H7 (cell line): ENCODE measurements around the gene SPTB. TPM values are rescaled to one million over a fixed set of nuclear protein-coding genes. Genes with fewer than 3 reads are reported as not detected.
A peak's percentile ranks its signal among the peaks of the same experiment; 100 is the strongest.
"Not testable (repeated sequence)": the region's sequence is repeated elsewhere in the genome, so short reads cannot be mapped to it uniquely, and the experiment has no call there.

ENCODE experiments used
- DNase-seq: peaks from one replicate; pipeline ENCODE4 v3.0.0; 2012
- H3K27me3 ChIP-seq: 2 replicates; pipeline ENCODE4 v1.6.0; 2011; ENCODE audit warnings: mild to moderate bottlenecking, low read length; ENCODE audit not compliant: control insufficient read depth, insufficient read depth
- H3K36me3 ChIP-seq: replicated peaks from 2 replicates; pipeline ENCODE4 v1.5.1; 2011; ENCODE audit warnings: low read length; ENCODE audit not compliant: control insufficient read depth, insufficient read depth
- H3K4me3 ChIP-seq: 2 replicates; pipeline ENCODE4 v1.5.1; 2011; ENCODE audit warnings: low read depth, mild to moderate bottlenecking, control low read depth, low read length, moderate library complexity; ENCODE audit not compliant: insufficient read depth
- total RNA-seq: library from RNA; depleted of rRNA; stranded (reverse); fragments of >200 nt; shearing (Covaris generic); gene quantifications from 2 replicates; pipeline ENCODE4 v1.2.3, GENCODE V29; 2014

SPTB gene
- total RNA-seq, 1 experiment from 2014 or later = 0.17 TPM

- DNase-seq = no peak
- Histone ChIP-seq H3K27me3 (no peaks in the 10 kb centered on the region), H3K4me3 (no peak overlapping the region), H3K36me3 (no peaks in the 10 kb centered on the region)
These were observed 72.7 kb downstream of the SPTB start for GRCh38 chr14:64806862-64807495.

GRCh38 chr14:64806202-64806861, 73.4 kb downstream of the SPTB start:
- H3K27me3 ChIP-seq = no peaks in the 10 kb centered on the region
- no peaks in the 10 kb centered on the region for H3K36me3 ChIP-seq
- DNase-seq = no peak
- no peak overlapping the region for H3K4me3 ChIP-seq

DNA sequence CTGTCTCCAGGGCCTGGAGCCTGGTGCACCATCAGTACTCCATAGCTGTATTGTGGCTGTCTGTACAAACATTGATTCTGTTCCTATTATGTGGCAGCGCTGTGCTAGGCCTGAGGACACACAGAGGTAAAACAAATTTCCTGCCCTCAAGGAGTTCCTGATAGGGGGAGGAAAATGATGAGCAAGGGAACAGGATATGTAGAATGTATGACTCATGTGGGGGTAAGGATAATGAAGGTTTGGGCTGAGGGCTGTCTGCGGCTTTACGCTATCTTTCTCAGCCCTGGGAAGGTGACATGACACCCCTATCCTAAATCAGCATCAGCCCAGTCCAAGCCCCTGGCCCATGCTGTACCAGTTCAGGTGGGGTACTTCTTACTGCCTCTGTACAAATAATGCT, 74.1 kb downstream of the SPTB start:
- DNase-seq, H3K36me3 ChIP-seq, H3K4me3 ChIP-seq, H3K27me3 ChIP-seq: not testable (repeated sequence)

GRCh38 chr14:64804754-64805260, 74.9 kb downstream of the SPTB start:
- H3K36me3 ChIP-seq = no peaks in the 10 kb centered on the region
- H3K4me3 ChIP-seq = no peak overlapping the region
- H3K27me3 ChIP-seq = no peaks in the 10 kb centered on the region
- no peak for DNase-seq

- Histone ChIP-seq H3K27me3 (no peaks in the 10 kb centered on the region), H3K4me3 (no peak overlapping the region), H3K36me3 (no peaks in the 10 kb centered on the region)
- DNase-seq = peak; percentile 91
These were observed 77.9 kb downstream of the SPTB start for GRCh38 chr14:64801800-64802199.

DNA sequence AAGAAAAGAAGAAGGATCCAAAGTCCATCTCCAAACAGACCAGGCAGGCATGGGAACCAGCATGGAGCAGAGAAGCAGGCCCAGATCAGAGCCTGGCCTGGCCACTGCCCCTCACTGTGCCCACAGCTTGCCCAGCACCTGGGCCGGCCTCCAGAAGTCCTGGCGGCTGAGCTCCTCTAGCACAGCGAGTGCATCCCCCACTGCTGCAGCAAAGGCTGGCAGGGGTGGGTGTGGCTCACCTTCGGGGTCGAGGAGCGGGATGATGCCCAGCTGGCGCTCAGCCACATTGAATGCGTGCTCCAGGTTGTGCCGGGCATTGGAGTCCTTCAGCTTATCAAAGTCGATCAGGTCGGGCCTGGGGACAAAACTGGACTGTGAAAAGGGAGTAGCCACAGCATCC, 78.7 kb downstream of the SPTB start:
- Histone ChIP-seq H3K27me3 (no peaks in the 10 kb centered on the region), H3K36me3 (no peaks in the 10 kb centered on the region)
- no peak for DNase-seq

DNA sequence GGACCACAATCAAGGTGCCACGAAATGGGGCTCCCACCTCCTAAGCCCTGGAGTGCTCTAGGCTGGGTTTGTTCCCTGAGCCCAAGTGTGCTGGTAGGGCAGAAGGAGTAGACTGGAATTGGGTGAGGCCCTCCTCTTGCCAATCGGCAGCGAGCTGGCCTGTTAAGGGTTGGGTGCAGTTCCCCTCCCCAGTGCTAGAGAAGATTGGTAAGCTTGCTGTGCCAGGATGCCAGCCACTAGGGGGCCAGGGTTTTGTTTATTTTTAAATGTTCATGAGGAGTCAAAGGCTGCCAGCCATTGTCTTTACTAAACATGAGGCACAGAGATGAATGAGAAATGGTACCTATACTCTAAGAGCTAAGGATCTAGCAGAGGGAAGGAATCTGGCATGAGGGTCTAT, 79.7 kb downstream of the SPTB start:
- DNase-seq = peak; percentile 78
- H3K36me3 ChIP-seq = no peaks in the 10 kb centered on the region
- H3K27me3 ChIP-seq = no peaks in the 10 kb centered on the region
- no peak overlapping the region for H3K4me3 ChIP-seq

More for the DNA sequence above, 78.7 kb downstream of the SPTB start:
- no peak overlapping the region for H3K4me3 ChIP-seq

- no peaks in the 10 kb centered on the region for H3K27me3 ChIP-seq
- H3K36me3 ChIP-seq = no peaks in the 10 kb centered on the region
- H3K4me3 ChIP-seq = no peak overlapping the region
- DNase-seq = no peak
These were observed 80.2 kb downstream of the SPTB start for GRCh38 chr14:64799555-64799954.

- Histone ChIP-seq H3K27me3 (no peaks in the 10 kb centered on the region), H3K4me3 (no peak overlapping the region), H3K36me3 (no peaks in the 10 kb centered on the region)
- DNase-seq = no peak
These were observed 83.3 kb downstream of the SPTB start for GRCh38 chr14:64796369-64796768.

GRCh38 chr14:64795921-64796320, 83.8 kb downstream of the SPTB start:
- H3K36me3 ChIP-seq = no peaks in the 10 kb centered on the region
- no peak for DNase-seq
- H3K27me3 ChIP-seq = no peaks in the 10 kb centered on the region
- no peak overlapping the region for H3K4me3 ChIP-seq

GRCh38 chr14:64795211-64795610, 84.5 kb downstream of the SPTB start:
- H3K36me3 ChIP-seq = no peaks in the 10 kb centered on the region
- DNase-seq = no peak
- no peak overlapping the region for H3K4me3 ChIP-seq
- H3K27me3 ChIP-seq = no peaks in the 10 kb centered on the region

- H3K27me3 ChIP-seq = no peaks in the 10 kb centered on the region
- no peak overlapping the region for H3K4me3 ChIP-seq
- DNase-seq = no peak
- no peaks in the 10 kb centered on the region for H3K36me3 ChIP-seq
These were observed 86.7 kb downstream of the SPTB start for GRCh38 chr14:64792871-64793560.

GRCh38 chr14:64792231-64792630, 87.5 kb downstream of the SPTB start:
- DNase-seq = no peak
- Histone ChIP-seq H3K36me3 (no peaks in the 10 kb centered on the region), H3K27me3 (no peaks in the 10 kb centered on the region), H3K4me3 (no peak overlapping the region)

DNA sequence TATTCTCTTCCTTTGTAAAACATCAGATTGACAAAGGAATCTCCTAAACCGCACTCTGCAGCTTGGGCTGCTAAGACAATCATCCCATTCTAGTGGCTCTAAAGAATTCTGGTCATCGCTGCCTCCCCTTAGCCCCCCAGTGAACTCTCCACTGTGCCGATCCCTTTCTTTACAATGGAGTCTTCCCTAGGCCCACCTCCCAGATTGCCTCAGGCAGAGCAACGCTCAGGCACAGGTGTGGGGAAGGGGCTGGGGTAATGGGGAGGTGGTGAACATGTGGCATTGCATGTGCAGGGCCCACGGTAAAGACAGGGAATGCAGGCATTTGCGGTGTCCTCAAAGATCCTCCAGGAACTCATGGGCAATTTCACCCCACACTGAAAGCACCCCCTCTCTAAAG, 89.2 kb downstream of the SPTB start:
- H3K36me3 ChIP-seq = no peaks in the 10 kb centered on the region
- H3K4me3 ChIP-seq = no peak overlapping the region
- H3K27me3 ChIP-seq = no peaks in the 10 kb centered on the region
- no peak for DNase-seq

DNA sequence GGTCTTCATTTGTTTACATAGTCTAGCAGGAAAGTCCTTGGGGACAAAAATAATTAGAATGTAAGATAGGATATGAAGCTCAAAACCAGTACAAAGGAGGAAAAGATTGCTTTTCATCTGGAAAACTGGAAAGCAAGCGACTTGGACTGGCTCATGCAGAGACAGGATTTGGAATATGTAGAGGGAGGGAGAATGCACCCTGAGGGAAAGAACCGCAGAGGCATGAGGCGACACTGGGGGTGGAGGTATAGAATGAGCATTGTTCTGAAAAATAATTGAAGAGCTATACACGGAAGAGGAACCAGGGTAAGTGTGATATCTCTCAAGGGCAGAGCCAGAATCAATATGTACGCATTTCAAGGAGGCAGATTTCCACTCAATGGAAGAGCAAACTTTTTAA, 90.0 kb downstream of the SPTB start:
- no peaks in the 10 kb centered on the region for H3K36me3 ChIP-seq
- no peaks in the 10 kb centered on the region for H3K27me3 ChIP-seq
- no peak overlapping the region for H3K4me3 ChIP-seq
- no peak for DNase-seq
